Kidney tubule cell (primary cell): Measurements from ENCODE around the gene USP11.

ENCODE experiments used
- DNase-seq: peaks from one replicate; pipeline ENCODE4 v3.0.0-alpha.2; 2018; ENCODE audit warnings: low spot score

The USP11 gene

GRCh38 chrX:47232803-47233332 lies at the start of gene USP11:
Gene USP11 (plus strand): TSS chrX:47233009. CDS start chrX:47233044, 35 bp downstream.
- peak; percentile 47 for DNase-seq

GRCh38 chrX:47184486-47184885 lies 48.3 kb upstream of the USP11 start:
- DNase-seq = no peak

- DNase-seq = no peak
Observed at GRCh38 chrX:47185241-47185640, 47.6 kb upstream of the USP11 start.

GRCh38 chrX:47186096-47186740 lies 46.6 kb upstream of the USP11 start:
- no peak for DNase-seq

GRCh38 chrX:47187106-47187677 lies 45.6 kb upstream of the USP11 start:
- peak; percentile 50 for DNase-seq

GRCh38 chrX:47189906-47190305 lies 42.9 kb upstream of the USP11 start:
- no peak for DNase-seq

GRCh38 chrX:47190445-47191269 lies 42.2 kb upstream of the USP11 start:
- peak; percentile 90 for DNase-seq

- DNase-seq = peak; percentile 59
Observed at GRCh38 chrX:47191331-47191730, 41.5 kb upstream of the USP11 start.

- no peak for DNase-seq
Observed at GRCh38 chrX:47191806-47192401, 40.9 kb upstream of the USP11 start.

- peak; percentile 98 for DNase-seq
Observed at GRCh38 chrX:47193475-47194193, 39.2 kb upstream of the USP11 start, which contains the start of gene UBA1. Gene UBA1 (plus strand): TSS chrX:47193829. CDS start chrX:47198803, 4,974 bp downstream.

GRCh38 chrX:47194194-47194787 lies 38.5 kb upstream of the USP11 start:
- DNase-seq = no peak

- DNase-seq = no peak
Observed at GRCh38 chrX:47196098-47196497, 36.7 kb upstream of the USP11 start.

GRCh38 chrX:47197526-47197925 lies 35.3 kb upstream of the USP11 start:
- DNase-seq = no peak

- peak; percentile 63 for DNase-seq
Observed at GRCh38 chrX:47198026-47198686, 34.7 kb upstream of the USP11 start.

- no peak for DNase-seq
Observed at GRCh38 chrX:47198687-47199080, 34.1 kb upstream of the USP11 start.

- no peak for DNase-seq
Observed at GRCh38 chrX:47199286-47199685, 33.5 kb upstream of the USP11 start.

- peak; percentile 68 for DNase-seq
Observed at GRCh38 chrX:47200385-47201150, 32.2 kb upstream of the USP11 start.

- DNase-seq = no peak
Observed at GRCh38 chrX:47201345-47201944, 31.4 kb upstream of the USP11 start.

- no peak for DNase-seq
Observed at GRCh38 chrX:47202316-47202715, 30.5 kb upstream of the USP11 start.
